GM18873 (cell line): ENCODE measurements around the gene CYLD.

Source experiments
- ATAC-seq: cut with Tn5 transposase; IDR thresholded peaks from one replicate; pipeline ENCODE4 v1.9.1; 2021; ENCODE audit warnings: mild to moderate bottlenecking, moderate library complexity, moderate number of reproducible peaks; ENCODE audit not compliant: unreplicated experiment, low FRiP score

Gene CYLD

GRCh38 chr16:50774405-50774804 is 32.5 kb downstream of the CYLD start:
- ATAC-seq = no peak

- no peak for ATAC-seq
Measured at GRCh38 chr16:50774960-50775359, 33.1 kb downstream of the CYLD start.

DNA sequence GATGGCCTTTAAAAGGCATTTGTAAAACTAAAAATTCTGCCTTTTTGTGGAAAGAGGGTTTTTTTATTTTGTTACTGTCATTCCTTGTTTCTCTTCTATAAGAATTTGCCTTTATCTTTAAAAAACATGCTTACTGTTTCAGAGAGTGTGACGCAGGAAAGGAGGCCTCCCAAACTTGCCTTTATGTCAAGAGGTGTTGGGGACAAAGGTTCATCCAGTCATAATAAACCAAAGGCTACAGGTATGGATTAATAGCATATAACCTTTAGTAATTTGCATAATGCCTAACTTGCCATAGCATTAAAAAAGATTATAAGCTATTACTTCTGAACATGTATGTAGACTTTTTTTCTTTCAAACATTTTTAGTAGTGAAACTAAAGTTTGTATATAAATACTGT is 34.2 kb downstream of the CYLD start:
- ATAC-seq = no peak

DNA sequence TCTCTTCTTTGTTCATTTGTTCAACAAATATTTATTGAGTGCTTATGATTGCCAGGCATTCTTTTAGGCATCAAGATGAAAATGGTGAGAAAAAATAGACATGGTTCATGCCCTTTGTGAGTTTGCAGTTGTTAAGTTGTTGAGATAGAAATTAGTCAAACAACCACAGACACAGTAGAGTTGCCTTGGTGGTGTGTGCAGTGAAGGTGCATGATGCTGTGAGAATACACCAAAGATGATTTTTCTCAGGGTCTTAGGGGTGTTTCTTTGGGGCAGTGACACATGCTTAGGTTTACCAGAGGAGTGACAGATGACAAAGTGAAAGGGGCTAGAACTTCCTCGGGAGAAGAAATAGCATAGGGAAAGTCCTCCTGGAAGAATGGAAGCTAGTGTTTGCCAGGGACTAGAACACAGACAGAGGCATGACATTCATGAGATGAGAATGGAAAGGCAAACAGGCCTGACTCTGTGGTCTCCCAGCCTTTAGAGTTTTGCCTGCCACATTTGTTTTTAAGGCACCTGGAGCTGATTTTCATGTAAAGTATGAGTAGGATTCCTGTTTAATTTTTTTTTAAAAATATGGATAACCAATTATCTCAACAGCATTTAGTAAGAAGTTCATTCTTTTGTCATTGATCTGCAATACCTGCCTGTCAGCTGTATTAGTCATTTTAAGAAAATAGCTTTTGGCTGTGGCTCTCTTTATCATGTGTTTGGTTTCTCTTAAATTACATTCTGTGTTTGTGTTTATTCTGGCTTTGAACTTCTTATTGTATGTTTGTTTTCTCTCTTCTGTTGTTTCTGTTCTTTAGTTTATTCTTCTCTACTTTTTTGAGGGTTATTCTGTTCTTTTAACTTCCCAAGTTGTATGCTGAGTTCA is 36.6 kb downstream of the CYLD start:
- ATAC-seq = no peak

DNA sequence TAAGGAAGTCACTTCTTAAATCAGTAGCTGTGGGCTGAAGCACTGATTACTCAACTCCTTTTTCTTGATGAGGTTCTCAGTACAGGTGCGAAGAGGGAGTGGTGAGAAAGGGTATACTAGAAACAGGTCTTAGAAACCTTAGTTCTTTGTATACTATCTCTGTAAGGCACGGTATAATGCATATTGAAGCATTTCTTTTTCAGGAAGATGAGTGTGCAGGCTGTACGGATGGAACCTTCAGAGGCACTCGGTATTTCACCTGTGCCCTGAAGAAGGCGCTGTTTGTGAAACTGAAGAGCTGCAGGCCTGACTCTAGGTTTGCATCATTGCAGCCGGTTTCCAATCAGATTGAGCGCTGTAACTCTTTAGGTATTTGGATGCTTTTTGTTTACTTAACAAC is 39.2 kb downstream of the CYLD start:
- ATAC-seq = no peak

GRCh38 chr16:50781518-50781917 is 39.6 kb downstream of the CYLD start:
- no peak for ATAC-seq

GRCh38 chr16:50789757-50790156 is 47.9 kb downstream of the CYLD start:
- no peak for ATAC-seq

DNA sequence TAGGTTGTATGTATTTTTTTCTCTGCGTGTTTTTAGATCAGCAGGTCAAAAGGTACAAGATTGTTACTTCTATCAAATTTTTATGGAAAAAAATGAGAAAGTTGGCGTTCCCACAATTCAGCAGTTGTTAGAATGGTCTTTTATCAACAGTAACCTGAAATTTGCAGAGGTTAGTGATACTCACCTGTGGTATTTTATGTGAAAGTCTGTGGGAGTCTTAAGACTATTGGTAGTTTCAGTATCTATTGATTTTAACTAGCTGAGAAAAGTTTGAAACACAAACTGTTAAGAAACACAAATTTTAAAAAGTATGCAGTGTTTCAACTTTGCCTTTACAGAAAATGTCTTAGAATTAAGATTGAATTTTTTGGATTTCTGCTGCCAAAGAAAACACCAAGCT is 49.6 kb downstream of the CYLD start:
- ATAC-seq = no peak

DNA sequence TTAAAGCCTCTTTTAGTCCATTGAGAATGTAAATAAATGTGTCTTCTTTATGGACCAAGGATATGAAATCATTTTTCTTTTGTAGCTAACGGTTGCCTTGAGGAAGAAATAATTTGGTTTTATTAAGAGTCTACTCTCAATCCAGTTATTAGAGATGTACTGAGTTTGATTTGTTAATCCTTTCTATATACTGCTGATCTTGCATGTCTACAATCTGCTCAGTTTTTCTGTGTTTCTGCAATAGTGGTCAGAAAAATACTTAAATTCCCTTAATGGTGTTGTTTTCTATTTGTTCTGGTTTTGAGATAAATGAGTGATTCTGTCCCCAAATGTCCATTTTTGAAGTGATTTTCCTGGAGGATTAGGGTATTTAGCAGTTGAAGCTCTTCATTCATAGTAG is 54.9 kb downstream of the CYLD start:
- ATAC-seq = no peak

DNA sequence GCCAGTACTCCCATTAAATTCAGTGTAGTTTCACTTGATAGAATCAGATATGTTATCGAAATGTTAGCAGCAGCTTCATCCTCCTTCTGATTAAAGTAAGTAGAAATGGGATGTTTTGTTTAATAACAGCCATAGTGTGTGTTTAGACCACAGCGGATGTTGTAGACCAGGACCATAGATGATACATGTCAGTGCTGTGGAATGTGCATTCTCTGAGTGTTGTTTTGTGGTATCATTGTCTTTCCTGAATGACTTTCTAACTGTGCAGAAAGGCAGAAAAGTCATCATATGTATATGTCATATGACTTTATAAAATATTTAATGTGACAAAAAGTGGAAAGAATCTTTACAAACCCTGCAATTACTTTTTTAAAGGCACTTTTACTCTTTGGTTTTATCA is 55.6 kb downstream of the CYLD start:
- no peak for ATAC-seq

- no peak for ATAC-seq
Measured at GRCh38 chr16:50800074-50800473, 58.2 kb downstream of the CYLD start.

DNA sequence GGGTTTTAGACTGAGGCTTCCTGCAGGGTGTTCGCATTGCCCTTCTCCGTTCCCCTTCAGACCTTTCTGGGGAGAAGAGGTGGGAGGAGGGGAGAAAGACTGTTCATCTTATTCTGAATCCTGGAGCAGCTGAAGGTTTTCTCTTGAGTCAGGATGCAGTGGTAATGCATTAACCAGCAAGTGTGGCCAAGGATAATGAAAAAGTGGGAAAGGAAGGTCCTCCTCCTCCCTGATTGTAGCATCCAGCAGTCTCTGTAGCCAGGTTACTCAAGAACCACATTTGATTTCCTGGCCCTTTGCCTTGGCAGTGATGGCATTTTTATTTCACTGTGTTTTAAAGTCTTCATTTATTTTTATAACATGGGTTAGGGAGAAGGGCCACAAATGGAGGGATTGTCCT is 59.1 kb downstream of the CYLD start:
- no peak for ATAC-seq

DNA sequence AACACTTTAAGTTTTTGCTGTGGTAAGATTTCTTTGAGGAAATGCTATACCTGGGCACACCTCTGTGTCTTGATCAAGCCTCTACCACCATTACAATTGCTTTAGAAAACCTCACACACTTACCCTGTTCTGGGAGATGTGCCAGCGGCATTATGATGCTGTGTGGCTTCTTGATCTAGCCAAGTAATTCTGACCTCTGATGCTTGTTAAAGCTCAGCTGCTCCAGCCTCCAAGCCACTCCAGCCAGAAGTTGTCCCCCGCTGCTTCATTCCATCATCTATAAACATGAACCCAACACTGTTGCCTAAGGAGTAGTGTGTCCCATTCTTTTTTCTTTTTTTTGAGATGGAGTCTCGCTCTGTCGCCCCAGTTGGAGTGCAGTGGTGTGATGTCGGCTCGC is 60.1 kb downstream of the CYLD start:
- ATAC-seq = no peak

DNA sequence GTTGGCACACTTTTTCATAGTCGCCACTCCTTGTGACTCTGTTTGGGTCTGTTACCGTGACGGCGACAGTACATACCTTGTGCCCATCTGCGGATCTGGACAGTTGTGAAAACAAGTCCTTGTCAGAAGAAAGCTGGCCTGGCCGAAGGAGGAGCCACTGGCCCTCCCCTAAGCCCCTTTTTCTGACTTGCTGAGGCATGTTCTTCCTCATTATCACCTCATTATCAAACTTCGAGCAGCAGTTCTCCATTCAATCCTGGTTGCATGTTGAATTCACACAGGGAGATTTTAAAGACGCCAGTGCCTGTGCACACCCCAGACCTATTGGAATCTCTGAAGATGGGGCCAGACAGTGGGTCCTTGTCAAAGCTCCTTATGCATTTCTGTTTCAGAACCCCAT is 61.1 kb downstream of the CYLD start:
- no peak for ATAC-seq

GRCh38 chr16:50804290-50804907 is 62.5 kb downstream of the CYLD start:
- no peak for ATAC-seq

GRCh38 chr16:50806099-50807062 is 64.5 kb downstream of the CYLD start:
- peak; percentile 71 for ATAC-seq

DNA sequence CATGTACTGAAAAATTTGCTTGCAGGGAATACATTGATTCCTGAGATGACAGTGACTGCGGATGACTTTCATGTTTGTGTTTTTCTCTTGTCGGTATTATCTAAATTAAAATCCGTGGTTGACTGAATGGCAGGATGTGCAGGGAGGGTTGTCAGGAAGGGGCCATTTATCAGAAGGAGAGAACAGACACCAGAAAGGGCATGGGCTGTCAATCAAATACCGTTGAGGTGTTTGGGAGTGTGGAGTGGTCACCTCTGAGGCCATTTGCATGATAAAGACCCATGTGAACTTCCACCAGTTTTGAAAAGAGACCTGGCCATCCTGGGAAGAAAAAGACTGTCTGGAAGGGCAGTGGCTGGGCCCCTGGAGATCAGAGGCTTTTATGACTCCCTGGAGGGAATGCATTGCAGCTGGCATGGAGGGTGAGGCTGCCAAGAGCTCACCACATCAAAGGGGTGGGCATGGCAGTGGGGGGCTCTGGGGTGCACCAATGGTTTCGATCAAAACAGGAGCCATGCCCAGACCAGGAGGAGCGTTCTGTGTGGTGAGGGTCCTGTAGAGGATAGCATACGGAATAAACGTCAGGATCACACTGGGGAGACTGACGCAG is 67.1 kb downstream of the CYLD start:
- ATAC-seq = no peak

GRCh38 chr16:50809561-50809960 is 67.7 kb downstream of the CYLD start:
- no peak for ATAC-seq

GRCh38 chr16:50810241-50810965 is 68.5 kb downstream of the CYLD start:
- ATAC-seq = no peak

- no peak for ATAC-seq
Measured at GRCh38 chr16:50812046-50812445, 70.2 kb downstream of the CYLD start.
